Measurements from ENCODE around the gene RPS3. TPM values are rescaled to one million over a fixed set of nuclear protein-coding genes. Genes with fewer than 3 reads are reported as not detected.

The RPS3 gene
- total and polyA plus RNA-seq, 2 of the 13 experiments (the other 11 are each of a cell fraction or from before 2014, with no cell fraction given), result 2,143 to 3,616 TPM

DNA sequence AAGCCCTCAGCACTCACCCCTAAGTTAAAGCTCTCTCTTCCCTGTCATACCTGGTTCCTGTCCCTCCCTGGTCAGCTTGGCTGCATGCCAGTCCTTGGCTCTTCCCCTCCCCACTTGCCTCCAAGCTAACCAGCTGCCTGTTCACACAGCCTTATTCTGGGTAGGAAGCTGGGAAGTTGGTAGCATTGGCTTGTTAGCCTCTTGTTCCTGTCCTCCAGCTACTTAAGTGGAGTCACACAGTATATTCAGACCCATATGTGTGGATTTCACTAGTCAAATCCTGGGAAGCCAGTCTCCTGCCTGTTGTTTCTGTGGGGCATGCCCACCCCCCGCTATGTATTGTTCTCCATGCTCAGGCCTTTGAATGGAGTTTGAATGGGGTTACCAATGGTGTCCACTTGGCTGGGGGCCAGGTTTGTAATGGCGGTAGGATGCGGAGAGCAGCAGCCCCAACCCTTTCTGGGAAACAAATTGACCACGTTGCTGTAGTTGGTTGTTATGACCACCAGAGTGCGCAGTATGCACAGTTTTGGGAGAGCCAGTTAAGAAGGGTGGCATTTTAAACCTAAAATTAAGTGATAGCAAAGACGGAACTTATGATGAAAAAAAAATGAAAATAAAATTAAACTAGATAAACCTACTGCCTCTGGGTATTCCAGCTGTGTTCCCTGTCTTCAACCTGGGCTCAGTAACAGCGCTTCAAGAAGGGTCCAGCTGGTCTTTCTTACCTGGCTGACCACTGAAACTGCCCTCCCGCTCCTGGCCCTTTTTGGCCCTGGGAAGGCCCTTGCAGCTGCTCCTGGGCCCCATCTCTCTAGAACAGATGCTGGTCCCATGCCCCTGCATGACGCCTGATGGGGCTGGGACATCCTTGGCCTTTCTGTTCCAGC is 10.7 kb upstream of the RPS3 start:
- Histone ChIP-seq H3K79me2 (ENCODE audit: insufficient read depth, low read length) (no peaks in the 10 kb centered on the region), H3K9me3 (ENCODE audit: low read length) (no peaks in the 10 kb centered on the region), H4K20me1 (ENCODE audit: insufficient read depth, low read length) (no peaks in the 10 kb centered on the region), H3K27me3 (ENCODE audit: control insufficient read depth in 1 of 2, insufficient read depth in 2 of 2, low read length in 2 of 2) (peaks cover 0 to 3% of the 10 kb centered on the region in 2 experiments; a peak in 4 of 5 replicates), H3K36me3 (replicated peaks in 1 of 2; ENCODE audit: control insufficient read depth in 1 of 2, insufficient read depth in 2 of 2, low read length in 2 of 2) (no peaks in the 10 kb centered on the region), H3K9ac (ENCODE audit: insufficient read depth, low read depth, low read length) (no peak overlapping the region), H2AFZ (ENCODE audit: low read length) (no peak overlapping the region), H3K4me2 (ENCODE audit: low read depth, low read length) (peak overlapping the region; percentile 61), H3K27ac (ENCODE audit: extremely low read length, insufficient read depth, low read length) (no peak overlapping the region), H3K4me1 (ENCODE audit: insufficient read depth, low read length) (peaks cover 37% of the 10 kb centered on the region), H3K4me3 (replicated peaks in 1 of 3; ENCODE audit: insufficient read depth in 1 of 3, low read depth in 2 of 3, low read length in 3 of 3) (peak overlapping the region in 1 of 3 experiments; percentile 14; a peak in 1 of 6 replicates)
- intact Hi-C loops (cut with micrococcal nuclease; ENCODE audit: unreplicated experiment) (loop anchor here (1.0 kb wide), 1 partner anchor 144 kb away; no protein-coding TSS in a partner anchor), in situ Hi-C loops (cut with HindIII; ENCODE audit: extremely low pct_ligation_motif_present, low pct_unique_long_range_greater_than_20kb) (loop anchor here (5.0 kb wide), 1 partner anchor 144 kb away; no protein-coding TSS in a partner anchor)
- CTCF ChIA-PET (ENCODE audit: low intra/inter-chr PET ratio, low total read pairs), result interaction anchor here (1.2 to 3.4 kb wide), 3 partner anchors 37 to 144 kb away, joined by 4 to 18 read pairs (median 7); no protein-coding TSS in a partner anchor
- no TSS peak for BruUV-seq (replicated peaks)
- FAIRE-seq (peak; percentile 71), ATAC-seq (peak; percentile 70), DNase-seq (ENCODE audit: low spot score) (peak; percentile 76)
- POLR2A ChIA-PET, result interaction anchor here (1.9 kb wide), 1 partner anchor 12 kb away, joined by 4 read pairs; no protein-coding TSS in a partner anchor
- WGBS (ENCODE audit: low lambda C conversion rate), result 13% methylated on average over 9 of the region's 9 CpGs
- TF ChIP-seq RXRB (CRISPR knock-in tag; IDR thresholded peaks at IDR 0.05; ENCODE audit: borderline replicate concordance) (0 out of 2 replicates have a peak, but pooled peaks have one; percentile 9), ZSCAN9 (CRISPR knock-in tag; IDR thresholded peaks at IDR 0.05; ENCODE audit: borderline replicate concordance) (0 out of 2 replicates have a peak, but pooled peaks have one; percentile 27), SMAD3 (CRISPR knock-in tag; IDR thresholded peaks at IDR 0.05) (peak; percentile 31; the same call in 1 of the 2 replicates), SALL1 (CRISPR knock-in tag; IDR thresholded peaks at IDR 0.05) (0 out of 2 replicates have a peak, but pooled peaks have one; percentile 23), SMC3 (IDR thresholded peaks at IDR 0.05; ENCODE audit: low read length) (peak; percentile 83), TSC22D2 (CRISPR knock-in tag; IDR thresholded peaks at IDR 0.05; ENCODE audit: borderline replicate concordance) (peak; percentile 63; the same call in 1 of the 2 replicates), TBP (CRISPR knock-in tag; IDR thresholded peaks at IDR 0.05) (no peak), SOX5 (CRISPR knock-in tag; IDR thresholded peaks at IDR 0.05; ENCODE audit: borderline replicate concordance) (0 out of 2 replicates have a peak, but pooled peaks have one; percentile 26), THAP11 (CRISPR knock-in tag; IDR thresholded peaks at IDR 0.05) (peak; percentile 32; the same call in 1 of the 2 replicates), KDM2A (CRISPR knock-in tag; IDR thresholded peaks at IDR 0.05; ENCODE audit: borderline replicate concordance, low read depth) (0 out of 2 replicates have a peak, but pooled peaks have one; percentile 21), ZBTB20 (CRISPR knock-in tag; IDR thresholded peaks at IDR 0.05; ENCODE audit: borderline replicate concordance, low read depth) (no peak), KLF16 (CRISPR knock-in tag; IDR thresholded peaks at IDR 0.05) (0 out of 4 replicates have a peak, but pooled peaks of 1 of the 2 experiments have one; percentile 35), YY1 (IDR thresholded peaks at IDR 0.05; ENCODE audit: insufficient read depth, insufficient replicate concordance, low read depth, low read length) (peak; percentile 68), GATAD2A (CRISPR knock-in tag; IDR thresholded peaks at IDR 0.05) (0 out of 2 replicates have a peak, but pooled peaks have one; percentile 49), MYC (CRISPR knock-in tag; IDR thresholded peaks at IDR 0.05; ENCODE audit: borderline replicate concordance) (peak; percentile 16; the same call in 1 of the 2 replicates), BCL6 (CRISPR knock-in tag; IDR thresholded peaks at IDR 0.05) (0 out of 2 replicates have a peak, but pooled peaks have one; percentile 12)
- TF ChIP-seq, protein P1, sequence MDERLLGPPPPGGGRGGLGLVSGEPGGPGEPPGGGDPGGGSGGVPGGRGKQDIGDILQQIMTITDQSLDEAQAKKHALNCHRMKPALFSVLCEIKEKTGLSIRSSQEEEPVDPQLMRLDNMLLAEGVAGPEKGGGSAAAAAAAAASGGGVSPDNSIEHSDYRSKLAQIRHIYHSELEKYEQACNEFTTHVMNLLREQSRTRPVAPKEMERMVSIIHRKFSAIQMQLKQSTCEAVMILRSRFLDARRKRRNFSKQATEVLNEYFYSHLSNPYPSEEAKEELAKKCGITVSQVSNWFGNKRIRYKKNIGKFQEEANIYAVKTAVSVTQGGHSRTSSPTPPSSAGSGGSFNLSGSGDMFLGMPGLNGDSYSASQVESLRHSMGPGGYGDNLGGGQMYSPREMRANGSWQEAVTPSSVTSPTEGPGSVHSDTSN (CRISPR knock-in tag; IDR thresholded peaks at IDR 0.05), result no peak
- TF ChIP-seq, protein P2, sequence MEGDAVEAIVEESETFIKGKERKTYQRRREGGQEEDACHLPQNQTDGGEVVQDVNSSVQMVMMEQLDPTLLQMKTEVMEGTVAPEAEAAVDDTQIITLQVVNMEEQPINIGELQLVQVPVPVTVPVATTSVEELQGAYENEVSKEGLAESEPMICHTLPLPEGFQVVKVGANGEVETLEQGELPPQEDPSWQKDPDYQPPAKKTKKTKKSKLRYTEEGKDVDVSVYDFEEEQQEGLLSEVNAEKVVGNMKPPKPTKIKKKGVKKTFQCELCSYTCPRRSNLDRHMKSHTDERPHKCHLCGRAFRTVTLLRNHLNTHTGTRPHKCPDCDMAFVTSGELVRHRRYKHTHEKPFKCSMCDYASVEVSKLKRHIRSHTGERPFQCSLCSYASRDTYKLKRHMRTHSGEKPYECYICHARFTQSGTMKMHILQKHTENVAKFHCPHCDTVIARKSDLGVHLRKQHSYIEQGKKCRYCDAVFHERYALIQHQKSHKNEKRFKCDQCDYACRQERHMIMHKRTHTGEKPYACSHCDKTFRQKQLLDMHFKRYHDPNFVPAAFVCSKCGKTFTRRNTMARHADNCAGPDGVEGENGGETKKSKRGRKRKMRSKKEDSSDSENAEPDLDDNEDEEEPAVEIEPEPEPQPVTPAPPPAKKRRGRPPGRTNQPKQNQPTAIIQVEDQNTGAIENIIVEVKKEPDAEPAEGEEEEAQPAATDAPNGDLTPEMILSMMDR (CRISPR knock-in tag; IDR thresholded peaks at IDR 0.05), result peak; percentile 89
- TF ChIP-seq, protein P3, sequence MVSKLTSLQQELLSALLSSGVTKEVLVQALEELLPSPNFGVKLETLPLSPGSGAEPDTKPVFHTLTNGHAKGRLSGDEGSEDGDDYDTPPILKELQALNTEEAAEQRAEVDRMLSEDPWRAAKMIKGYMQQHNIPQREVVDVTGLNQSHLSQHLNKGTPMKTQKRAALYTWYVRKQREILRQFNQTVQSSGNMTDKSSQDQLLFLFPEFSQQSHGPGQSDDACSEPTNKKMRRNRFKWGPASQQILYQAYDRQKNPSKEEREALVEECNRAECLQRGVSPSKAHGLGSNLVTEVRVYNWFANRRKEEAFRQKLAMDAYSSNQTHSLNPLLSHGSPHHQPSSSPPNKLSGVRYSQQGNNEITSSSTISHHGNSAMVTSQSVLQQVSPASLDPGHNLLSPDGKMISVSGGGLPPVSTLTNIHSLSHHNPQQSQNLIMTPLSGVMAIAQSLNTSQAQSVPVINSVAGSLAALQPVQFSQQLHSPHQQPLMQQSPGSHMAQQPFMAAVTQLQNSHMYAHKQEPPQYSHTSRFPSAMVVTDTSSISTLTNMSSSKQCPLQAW (CRISPR knock-in tag; IDR thresholded peaks at IDR 0.05), result peak; percentile 53; the same call in 1 of the 2 replicates

All from HepG2 (cell line).